ENCODE data around the gene ATIC. TPM values are rescaled to one million over a fixed set of nuclear protein-coding genes. Genes with fewer than 3 reads are reported as not detected.

The ATIC gene
- total and polyA plus RNA-seq, 5 donors = 43.8 to 63.6 (median 46.2) TPM

GRCh38 chr2:215379039-215379438 is 67.2 kb downstream of the ATIC start:
- DNase-seq (no peak), ATAC-seq (peak in 1 of 2 donors; percentile 77)
- no peaks in the 10 kb centered on the region for H3K27me3 ChIP-seq (ENCODE audit: control insufficient read depth, insufficient read depth)
- no peak overlapping the region for H3K4me3 ChIP-seq (ENCODE audit: low read length)
- no peaks in the 10 kb centered on the region for H3K4me1 ChIP-seq (ENCODE audit: control insufficient read depth, insufficient read depth, low read length)
- H3K27ac ChIP-seq (ENCODE audit: low read length) = no peak overlapping the region
- 82% methylated on average over 7 of the region's 7 CpGs for WGBS
- no peaks in the 10 kb centered on the region for H3K9me3 ChIP-seq (ENCODE audit: control insufficient read depth, low read length)
- intact Hi-C loops (cut with DNase I) = no loop called here

GRCh38 chr2:215379948-215380347 is 68.1 kb downstream of the ATIC start:
- no peak overlapping the region for H3K27ac ChIP-seq (ENCODE audit: low read length)
- H3K4me3 ChIP-seq (ENCODE audit: low read length) = no peak overlapping the region
- intact Hi-C loops (cut with DNase I) = no loop called here
- no peaks in the 10 kb centered on the region for H3K9me3 ChIP-seq (ENCODE audit: control insufficient read depth, low read length)
- no peaks in the 10 kb centered on the region for H3K4me1 ChIP-seq (ENCODE audit: control insufficient read depth, insufficient read depth, low read length)
- DNase-seq (no peak), ATAC-seq (no peak)
- no peaks in the 10 kb centered on the region for H3K27me3 ChIP-seq (ENCODE audit: control insufficient read depth, insufficient read depth)
- WGBS = 88% methylated on average over 6 of the region's 6 CpGs

- WGBS = 94% methylated on average over 7 of the region's 7 CpGs
- DNase-seq (no peak), ATAC-seq (no peak)
- intact Hi-C loops (cut with DNase I) = no loop called here
- H3K9me3 ChIP-seq (ENCODE audit: control insufficient read depth, low read length) = no peaks in the 10 kb centered on the region
- no peak overlapping the region for H3K4me3 ChIP-seq (ENCODE audit: low read length)
- no peaks in the 10 kb centered on the region for H3K4me1 ChIP-seq (ENCODE audit: control insufficient read depth, insufficient read depth, low read length)
- no peak overlapping the region for H3K27ac ChIP-seq (ENCODE audit: low read length)
- H3K27me3 ChIP-seq (ENCODE audit: control insufficient read depth, insufficient read depth) = no peaks in the 10 kb centered on the region
Observed at GRCh38 chr2:215380699-215381098, 68.8 kb downstream of the ATIC start.

- no peak for DNase-seq
- intact Hi-C loops (cut with DNase I) = no loop called here
- 92% methylated on average over 7 of the region's 7 CpGs for WGBS
- Histone ChIP-seq H3K9me3 (ENCODE audit: control insufficient read depth, low read length) (no peaks in the 10 kb centered on the region), H3K4me3 (ENCODE audit: low read length) (no peak overlapping the region), H3K27me3 (ENCODE audit: control insufficient read depth, insufficient read depth) (no peaks in the 10 kb centered on the region), H3K27ac (ENCODE audit: low read length) (no peak overlapping the region), H3K4me1 (ENCODE audit: control insufficient read depth, insufficient read depth, low read length) (no peaks in the 10 kb centered on the region)
- ATAC-seq = no peak
Observed at GRCh38 chr2:215382011-215382410, 70.2 kb downstream of the ATIC start.

- Histone ChIP-seq H3K4me1 (ENCODE audit: control insufficient read depth, insufficient read depth, low read length) (no peaks in the 10 kb centered on the region), H3K9me3 (ENCODE audit: control insufficient read depth, low read length) (no peaks in the 10 kb centered on the region), H3K27me3 (ENCODE audit: control insufficient read depth, insufficient read depth) (no peaks in the 10 kb centered on the region), H3K27ac (ENCODE audit: low read length) (no peak overlapping the region), H3K4me3 (ENCODE audit: low read length) (no peak overlapping the region)
- ATAC-seq (no peak), DNase-seq (no peak)
- intact Hi-C loops (cut with DNase I) = no loop called here
Observed at GRCh38 chr2:215382480-215382879, 70.6 kb downstream of the ATIC start.

GRCh38 chr2:215383652-215384279 is 71.9 kb downstream of the ATIC start:
- ATAC-seq (no peak), DNase-seq (no peak)
- intact Hi-C loops (cut with DNase I) = no loop called here
- no peaks in the 10 kb centered on the region for H3K4me1 ChIP-seq (ENCODE audit: control insufficient read depth, insufficient read depth, low read length)
- H3K9me3 ChIP-seq (ENCODE audit: control insufficient read depth, low read length) = no peaks in the 10 kb centered on the region
- H3K4me3 ChIP-seq (ENCODE audit: low read length) = no peak overlapping the region
- H3K27me3 ChIP-seq (ENCODE audit: control insufficient read depth, insufficient read depth) = no peaks in the 10 kb centered on the region
- WGBS = 92% methylated on average over 8 of the region's 8 CpGs
- no peak overlapping the region for H3K27ac ChIP-seq (ENCODE audit: low read length)

- DNase-seq = no peak
- Histone ChIP-seq H3K27ac (ENCODE audit: low read length) (no peak overlapping the region), H3K4me3 (ENCODE audit: low read length) (no peak overlapping the region), H3K9me3 (ENCODE audit: control insufficient read depth, low read length) (no peaks in the 10 kb centered on the region), H3K4me1 (ENCODE audit: control insufficient read depth, insufficient read depth, low read length) (no peaks in the 10 kb centered on the region), H3K27me3 (ENCODE audit: control insufficient read depth, insufficient read depth) (no peaks in the 10 kb centered on the region)
- intact Hi-C loops (cut with DNase I) = no loop called here
- 76% methylated on average over 7 of the region's 7 CpGs for WGBS
- no peak for ATAC-seq
Observed at GRCh38 chr2:215384710-215385109, 72.9 kb downstream of the ATIC start.

GRCh38 chr2:215386566-215386965 is 74.7 kb downstream of the ATIC start:
- WGBS = 97% methylated on average over 7 of the region's 7 CpGs
- intact Hi-C loops (cut with DNase I) = no loop called here
- no peak for DNase-seq

GRCh38 chr2:215388002-215388728 is 76.3 kb downstream of the ATIC start:
- H3K4me3 ChIP-seq (ENCODE audit: low read length) = no peak overlapping the region
- DNase-seq (no peak), ATAC-seq (no peak)
- H3K27me3 ChIP-seq (ENCODE audit: control insufficient read depth, insufficient read depth) = no peaks in the 10 kb centered on the region
- 93% methylated on average over 7 of the region's 7 CpGs for WGBS
- H3K4me1 ChIP-seq (ENCODE audit: control insufficient read depth, insufficient read depth, low read length) = no peaks in the 10 kb centered on the region
- intact Hi-C loops (cut with DNase I) = no loop called here
- H3K27ac ChIP-seq (ENCODE audit: low read length) = no peak overlapping the region
- no peaks in the 10 kb centered on the region for H3K9me3 ChIP-seq (ENCODE audit: control insufficient read depth, low read length)

More at GRCh38 chr2:215386566-215386965, 74.7 kb downstream of the ATIC start:
- Histone ChIP-seq H3K27ac (ENCODE audit: low read length) (no peak overlapping the region), H3K4me1 (ENCODE audit: control insufficient read depth, insufficient read depth, low read length) (no peaks in the 10 kb centered on the region), H3K9me3 (ENCODE audit: control insufficient read depth, low read length) (no peaks in the 10 kb centered on the region), H3K4me3 (ENCODE audit: low read length) (no peak overlapping the region), H3K27me3 (ENCODE audit: control insufficient read depth, insufficient read depth) (no peaks in the 10 kb centered on the region)
- no peak for ATAC-seq

GRCh38 chr2:215390550-215390913 is 78.7 kb downstream of the ATIC start:
- WGBS = 92% methylated on average over 2 of the region's 2 CpGs
- no peak overlapping the region for H3K27ac ChIP-seq (ENCODE audit: low read length)

GRCh38 chr2:215391531-215391930 is 79.7 kb downstream of the ATIC start:
- intact Hi-C loops (cut with DNase I) = no loop called here
- Histone ChIP-seq H3K4me3 (ENCODE audit: low read length) (no peak overlapping the region), H3K27ac (ENCODE audit: low read length) (no peak overlapping the region), H3K27me3 (ENCODE audit: control insufficient read depth, insufficient read depth) (no peaks in the 10 kb centered on the region), H3K4me1 (ENCODE audit: control insufficient read depth, insufficient read depth, low read length) (no peaks in the 10 kb centered on the region), H3K9me3 (ENCODE audit: control insufficient read depth, low read length) (no peaks in the 10 kb centered on the region)
- WGBS = 92% methylated on average over 5 of the region's 5 CpGs
- DNase-seq (no peak), ATAC-seq (no peak)

More at GRCh38 chr2:215390550-215390913, 78.7 kb downstream of the ATIC start:
- no peaks in the 10 kb centered on the region for H3K4me1 ChIP-seq (ENCODE audit: control insufficient read depth, insufficient read depth, low read length)
- intact Hi-C loops (cut with DNase I) = no loop called here
- no peak overlapping the region for H3K4me3 ChIP-seq (ENCODE audit: low read length)
- H3K9me3 ChIP-seq (ENCODE audit: control insufficient read depth, low read length) = no peaks in the 10 kb centered on the region
- DNase-seq = no peak
- H3K27me3 ChIP-seq (ENCODE audit: control insufficient read depth, insufficient read depth) = no peaks in the 10 kb centered on the region
- ATAC-seq = no peak
